Natural killer cell treated with Interleukin-12 subunit alpha and Interleukin-12 subunit beta and Interleukin-15 and Interleukin-18, amount 100 ng/mL, for 72 hours (primary cell): ENCODE data around the gene ERICH6B. TPM values are rescaled to one million over a fixed set of nuclear protein-coding genes. Genes with fewer than 3 reads are reported as not detected.

ENCODE experiments used
- ATAC-seq, 2 donors: fragments of 150-1000 bp; cut with Tn5 transposase in 1 of 2; sonication (Bioruptor Pico), chemical (Tn5 transposase) in 1 of 2; 2 replicates each; pipeline ENCODE4 v1.10.0; 2021
- DNase-seq: peaks from one replicate; pipeline ENCODE4 v3.0.0; 2022; ENCODE audit warnings: low spot score
- H3K27ac Mint-ChIP-seq, 2 donors: 1 replicate in 1 of 2; 2 replicates in 1 of 2; pipeline ENCODE4 v1.8.0; 2022; ENCODE audit warnings: mixed read lengths in 2 of 2, mild to moderate bottlenecking in 1 of 2, moderate library complexity in 1 of 2
- H3K27me3 Mint-ChIP-seq, 2 donors: 1 replicate in 1 of 2; 2 replicates in 1 of 2; pipeline ENCODE4 v1.8.0; 2022; ENCODE audit warnings: mixed read lengths in 2 of 2
- H3K36me3 Mint-ChIP-seq: one replicate; pipeline ENCODE4 v1.8.0; 2022; ENCODE audit warnings: mixed read lengths
- H3K4me1 Mint-ChIP-seq, 2 donors: 1 replicate in 1 of 2; 2 replicates in 1 of 2; pipeline ENCODE4 v1.8.0; 2022; ENCODE audit warnings: low read depth in 2 of 2, mixed read lengths in 2 of 2, mild to moderate bottlenecking in 1 of 2
- H3K4me3 Mint-ChIP-seq: one replicate; pipeline ENCODE4 v1.8.0; 2022; ENCODE audit warnings: mixed read lengths
- H3K9me3 Mint-ChIP-seq: 2 replicates; pipeline ENCODE4 v1.8.0; 2022; ENCODE audit warnings: mixed read lengths
- total RNA-seq, 2 donors: library from RNA; stranded (reverse); gene quantifications; one replicate each; pipeline ENCODE4 v1.2.3, GENCODE V29; 2022

The ERICH6B gene
- total RNA-seq, 2 donors from 2014 or later: not detected

DNA sequence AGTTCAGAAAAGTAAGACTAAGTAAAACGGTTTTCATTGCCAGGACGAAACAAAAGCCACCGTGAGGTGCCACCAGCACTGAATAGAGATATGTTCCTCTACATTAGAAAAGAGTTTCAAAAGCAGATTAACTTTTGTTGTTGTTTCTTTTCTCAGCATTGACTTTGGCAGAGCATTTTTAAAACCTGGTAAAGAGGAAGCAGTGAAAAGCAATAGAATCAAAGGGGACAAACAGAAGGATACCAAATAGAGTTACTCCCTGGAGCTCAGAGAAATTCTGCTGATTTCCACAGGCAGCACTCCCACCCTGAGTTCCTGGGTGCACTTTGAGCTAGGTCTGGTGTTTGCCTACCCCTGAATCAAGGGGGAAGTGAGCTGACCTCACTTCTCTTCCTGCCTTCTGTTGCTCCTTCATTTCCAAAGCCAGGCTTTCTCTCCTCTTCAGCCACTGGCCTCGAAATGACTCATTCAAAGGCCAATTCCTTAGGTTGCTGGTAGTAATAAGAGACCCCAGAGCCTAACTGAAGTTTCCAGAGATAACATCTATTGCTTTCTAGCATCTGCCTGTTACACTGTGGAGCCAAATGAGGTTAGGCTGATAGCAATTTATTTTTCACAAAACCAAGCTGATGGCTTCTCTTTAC is 11.3 kb upstream of the ERICH6B start:
- ATAC-seq: no peak
- H3K4me3 Mint-ChIP-seq: no peak overlapping the region

DNA sequence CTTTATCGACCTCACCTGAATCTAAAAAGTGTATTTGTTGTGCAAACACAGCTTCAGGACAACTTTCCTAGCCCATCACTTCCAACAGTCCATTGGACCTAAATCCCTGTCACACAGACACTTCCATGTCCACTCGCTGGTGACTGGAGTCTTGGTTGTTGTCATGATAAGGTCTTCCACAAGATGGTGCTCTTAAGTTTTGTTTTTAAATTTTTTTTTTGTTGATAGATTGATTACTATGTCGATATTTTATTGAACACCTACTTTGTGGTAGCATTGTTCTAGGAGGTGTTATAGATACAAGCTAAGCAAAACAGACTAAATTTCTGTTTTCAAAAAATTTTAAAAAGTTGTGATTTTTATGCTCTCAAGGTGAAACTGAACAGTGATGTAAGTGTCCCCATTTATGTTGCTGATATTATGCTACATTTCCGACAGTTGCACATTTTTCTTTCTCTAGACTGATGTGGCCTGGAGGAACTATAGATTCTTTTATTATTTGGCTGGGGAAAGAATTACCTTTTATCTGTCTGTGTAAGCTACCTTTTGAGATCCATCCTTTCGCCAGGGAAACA is 8.1 kb upstream of the ERICH6B start:
- Mint-ChIP-seq H3K27me3 (peaks cover 31 to 42% of the 10 kb centered on the region in 2 donors), H3K36me3 (peaks cover 4% of the 10 kb centered on the region), H3K27ac (no peak overlapping the region), H3K4me3 (no peak overlapping the region), H3K9me3 (no peaks in the 10 kb centered on the region), H3K4me1 (no peaks in the 10 kb centered on the region)
- DNase-seq (no peak), ATAC-seq (no peak)

More for the DNA sequence above, 11.3 kb upstream of the ERICH6B start:
- no peak for DNase-seq
- no peaks in the 10 kb centered on the region for H3K4me1 Mint-ChIP-seq
- no peak overlapping the region for H3K27ac Mint-ChIP-seq
- H3K9me3 Mint-ChIP-seq: no peaks in the 10 kb centered on the region
- peaks cover 12 to 19% of the 10 kb centered on the region in 2 donors for H3K27me3 Mint-ChIP-seq
- H3K36me3 Mint-ChIP-seq: no peaks in the 10 kb centered on the region

DNA sequence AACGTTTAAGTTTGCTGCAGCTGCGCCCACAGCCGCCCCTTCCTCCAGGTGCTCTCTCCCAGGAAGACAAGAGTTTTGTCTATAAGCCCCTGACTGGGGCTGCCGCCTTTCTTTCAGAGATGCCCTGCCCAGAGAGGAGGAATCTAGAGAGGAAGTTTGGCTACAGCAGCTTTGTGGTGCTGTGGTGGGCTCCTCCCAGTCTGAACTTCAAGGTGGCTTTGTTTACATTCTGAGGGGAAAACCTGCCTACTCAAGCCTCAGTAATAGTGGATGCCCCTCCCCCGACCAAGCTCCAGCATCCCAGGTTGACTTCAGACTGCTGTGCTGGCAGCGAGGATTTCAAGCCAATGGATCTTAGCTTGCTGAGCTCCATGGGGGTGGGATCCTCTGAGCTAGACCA is 6.4 kb upstream of the ERICH6B start:
- DNase-seq: no peak
- Mint-ChIP-seq H3K36me3 (peaks cover 4% of the 10 kb centered on the region), H3K27me3 (peaks cover 42 to 58% of the 10 kb centered on the region in 2 donors), H3K4me3 (no peak overlapping the region), H3K4me1 (no peaks in the 10 kb centered on the region), H3K27ac (no peak overlapping the region), H3K9me3 (no peaks in the 10 kb centered on the region)
- no peak for ATAC-seq

DNA sequence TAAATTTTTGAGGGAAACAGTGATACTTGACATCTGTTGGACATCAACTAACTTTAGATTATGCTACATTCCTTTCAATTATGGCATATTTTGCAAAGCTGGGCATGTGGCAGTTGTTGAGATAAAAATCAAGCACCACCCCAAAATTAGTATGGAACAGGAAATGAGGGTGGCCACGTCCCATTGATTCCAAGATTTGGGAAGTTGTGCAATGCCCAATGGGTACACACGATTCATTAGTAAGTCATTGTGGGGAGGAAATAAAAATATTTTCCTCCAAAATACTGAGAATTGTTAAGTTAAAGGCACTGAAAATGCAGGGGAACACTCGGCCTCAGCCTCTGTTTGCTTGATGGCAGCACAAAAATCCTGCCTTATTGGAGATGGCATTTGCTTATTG is 7.6 kb downstream of the ERICH6B start:
- H3K36me3 Mint-ChIP-seq: no peaks in the 10 kb centered on the region
- H3K27ac Mint-ChIP-seq: no peak overlapping the region

DNA sequence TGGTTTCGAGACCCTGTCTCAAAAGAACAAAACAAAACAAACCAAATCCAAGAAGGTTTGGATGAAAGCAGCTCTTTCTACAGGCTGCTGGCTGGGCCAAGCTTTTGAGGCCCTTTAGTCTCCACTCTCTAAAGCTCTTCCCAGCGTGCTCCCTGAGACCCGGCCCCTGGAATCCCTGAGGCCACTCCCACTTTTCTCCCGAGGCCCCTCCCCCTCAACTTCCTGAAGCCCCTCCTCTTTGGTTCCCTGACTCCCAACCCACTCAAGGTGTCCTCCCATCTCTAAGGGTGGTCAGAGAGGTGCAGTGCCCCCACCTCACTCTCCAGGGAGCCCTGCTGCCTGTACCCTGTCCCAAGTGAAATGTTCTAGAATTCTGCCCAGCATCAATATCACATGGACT is 10.6 kb downstream of the ERICH6B start:
- no peaks in the 10 kb centered on the region for H3K4me1 Mint-ChIP-seq
- no peak for ATAC-seq
- H3K4me3 Mint-ChIP-seq: no peak overlapping the region
- no peak overlapping the region for H3K27ac Mint-ChIP-seq
- H3K9me3 Mint-ChIP-seq: no peaks in the 10 kb centered on the region
- DNase-seq: no peak
- peaks cover 36 to 42% of the 10 kb centered on the region in 2 donors for H3K27me3 Mint-ChIP-seq
- H3K36me3 Mint-ChIP-seq: no peaks in the 10 kb centered on the region

More for the DNA sequence above, 7.6 kb downstream of the ERICH6B start:
- Mint-ChIP-seq H3K4me1 (no peaks in the 10 kb centered on the region), H3K4me3 (no peak overlapping the region), H3K9me3 (no peaks in the 10 kb centered on the region), H3K27me3 (peaks cover 39 to 40% of the 10 kb centered on the region in 2 donors)
- no peak for ATAC-seq
- DNase-seq: no peak

DNA sequence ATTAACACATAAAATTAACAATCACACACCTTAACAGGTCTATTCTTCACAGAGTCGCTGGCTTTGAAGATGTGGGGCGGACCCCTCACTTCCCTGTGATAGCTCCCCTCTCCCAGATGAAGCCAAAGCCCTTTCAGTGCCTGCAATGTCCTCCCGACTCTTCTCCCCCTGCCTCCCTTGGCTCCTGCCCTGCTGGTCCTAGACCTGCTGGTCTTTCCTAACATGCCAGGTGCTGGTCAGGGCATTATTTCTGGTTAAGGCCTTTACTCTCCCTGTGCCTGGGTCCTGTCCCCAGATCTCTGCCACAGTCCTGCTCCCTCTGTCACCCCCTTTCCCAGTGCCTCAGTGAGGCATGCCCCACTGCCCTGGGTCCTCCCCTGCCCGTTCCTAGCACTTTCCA is 12.2 kb downstream of the ERICH6B start:
- Mint-ChIP-seq H3K9me3 (no peaks in the 10 kb centered on the region), H3K36me3 (no peaks in the 10 kb centered on the region), H3K27ac (no peak overlapping the region), H3K4me1 (no peaks in the 10 kb centered on the region), H3K27me3 (peaks cover 28 to 31% of the 10 kb centered on the region in 2 donors), H3K4me3 (no peak overlapping the region)
- ATAC-seq (peak; percentile 13 to 38), DNase-seq (no peak)

DNA sequence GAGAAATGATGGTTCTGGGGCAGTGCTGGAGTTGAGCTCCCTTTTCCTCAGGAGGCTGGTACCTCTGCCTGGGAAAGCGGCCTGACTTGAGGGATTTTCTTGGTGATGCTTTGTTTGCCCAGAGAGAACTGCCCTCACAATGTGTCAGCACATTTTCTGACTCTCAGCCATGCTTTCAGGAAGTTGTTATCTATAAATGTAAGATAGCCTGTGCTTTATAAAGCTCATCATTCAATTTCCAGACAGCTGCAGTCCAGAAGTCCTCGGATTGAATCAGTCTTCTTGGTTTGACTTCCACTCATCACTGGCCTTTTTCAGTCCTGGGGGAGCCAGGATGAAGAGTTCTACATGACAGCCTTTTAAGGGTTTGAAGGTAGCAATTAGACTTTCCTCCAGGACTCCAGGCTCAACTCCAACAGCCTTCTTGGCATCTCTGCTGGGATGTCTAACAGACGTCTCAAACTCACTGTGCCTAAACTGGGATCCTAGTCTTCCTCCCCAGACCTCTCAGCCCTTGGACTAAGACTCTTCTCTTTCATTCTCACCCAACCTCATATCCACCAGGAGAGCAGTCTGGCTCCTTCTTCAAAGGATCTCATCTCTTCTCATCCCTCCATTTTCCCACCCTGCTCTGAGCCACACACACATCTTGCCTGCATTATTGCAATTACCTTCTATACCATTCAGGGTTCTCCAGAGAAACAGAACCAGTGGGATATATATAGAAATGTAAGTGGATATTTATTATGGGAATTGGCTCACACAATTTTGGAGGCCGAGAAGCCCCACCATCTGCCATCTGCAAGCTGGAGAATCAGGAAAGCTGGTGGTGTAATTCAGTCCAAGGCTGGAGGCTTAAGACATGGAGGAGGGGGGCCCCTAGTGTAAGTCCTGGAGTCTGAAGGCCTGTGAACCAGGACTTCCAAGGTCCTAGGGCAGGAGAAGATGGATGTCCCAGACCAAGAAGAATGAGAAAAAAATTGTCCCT is 13.1 kb downstream of the ERICH6B start:
- Mint-ChIP-seq H3K4me1 (no peaks in the 10 kb centered on the region), H3K36me3 (no peaks in the 10 kb centered on the region), H3K9me3 (no peaks in the 10 kb centered on the region), H3K4me3 (no peak overlapping the region), H3K27ac (no peak overlapping the region), H3K27me3 (peaks cover 33 to 34% of the 10 kb centered on the region in 2 donors)
- no peak for ATAC-seq
- DNase-seq: no peak

DNA sequence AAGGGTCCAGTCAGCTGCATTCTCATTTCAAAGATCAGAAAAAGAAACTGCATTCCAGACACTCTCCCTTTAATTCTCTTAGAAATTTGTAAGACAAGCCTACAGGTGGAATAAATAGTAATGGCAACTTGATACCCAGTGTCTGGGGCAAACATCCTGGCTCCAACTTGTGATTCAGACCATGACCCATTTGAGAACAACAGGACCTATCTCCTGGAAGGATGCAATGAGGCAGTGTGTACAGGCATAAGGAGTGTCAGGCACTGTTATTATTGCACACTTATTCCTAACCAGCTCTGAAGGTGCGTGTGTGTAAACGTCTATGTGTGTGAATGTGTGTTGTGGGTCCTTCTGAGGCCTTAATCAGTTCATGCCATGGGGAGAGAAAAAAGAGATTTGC is 13.9 kb downstream of the ERICH6B start:
- no peak for ATAC-seq
- Mint-ChIP-seq H3K27me3 (peaks cover 30 to 31% of the 10 kb centered on the region in 2 donors), H3K27ac (no peak overlapping the region), H3K9me3 (no peaks in the 10 kb centered on the region), H3K4me3 (no peak overlapping the region), H3K36me3 (no peaks in the 10 kb centered on the region), H3K4me1 (no peaks in the 10 kb centered on the region)
- DNase-seq: no peak

DNA sequence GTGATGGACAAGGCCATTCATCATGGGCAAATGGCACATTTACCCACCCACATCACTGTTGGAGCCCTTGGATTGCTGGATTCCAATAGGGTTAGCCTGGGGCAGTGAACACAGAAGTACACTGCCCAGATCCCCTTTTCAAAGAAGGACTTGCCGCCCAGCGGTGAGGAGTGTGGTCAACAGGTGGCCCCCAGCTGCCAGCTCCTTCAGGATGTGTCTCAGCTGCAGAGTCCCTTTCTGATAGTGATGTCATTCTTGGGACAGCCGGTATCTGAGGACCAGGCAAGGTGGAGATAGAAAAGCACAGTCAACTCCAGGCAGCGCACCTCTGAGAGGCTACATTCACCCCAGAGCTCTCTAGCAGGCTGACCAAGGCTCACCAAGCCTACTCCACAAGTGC is 16.9 kb downstream of the ERICH6B start:
- H3K4me3 Mint-ChIP-seq: no peak overlapping the region
- no peaks in the 10 kb centered on the region for H3K4me1 Mint-ChIP-seq
- ATAC-seq (no peak), DNase-seq (no peak)
- no peaks in the 10 kb centered on the region for H3K36me3 Mint-ChIP-seq
- peaks cover 30 to 31% of the 10 kb centered on the region in 2 donors for H3K27me3 Mint-ChIP-seq
- H3K27ac Mint-ChIP-seq: no peak overlapping the region
- H3K9me3 Mint-ChIP-seq: no peaks in the 10 kb centered on the region

DNA sequence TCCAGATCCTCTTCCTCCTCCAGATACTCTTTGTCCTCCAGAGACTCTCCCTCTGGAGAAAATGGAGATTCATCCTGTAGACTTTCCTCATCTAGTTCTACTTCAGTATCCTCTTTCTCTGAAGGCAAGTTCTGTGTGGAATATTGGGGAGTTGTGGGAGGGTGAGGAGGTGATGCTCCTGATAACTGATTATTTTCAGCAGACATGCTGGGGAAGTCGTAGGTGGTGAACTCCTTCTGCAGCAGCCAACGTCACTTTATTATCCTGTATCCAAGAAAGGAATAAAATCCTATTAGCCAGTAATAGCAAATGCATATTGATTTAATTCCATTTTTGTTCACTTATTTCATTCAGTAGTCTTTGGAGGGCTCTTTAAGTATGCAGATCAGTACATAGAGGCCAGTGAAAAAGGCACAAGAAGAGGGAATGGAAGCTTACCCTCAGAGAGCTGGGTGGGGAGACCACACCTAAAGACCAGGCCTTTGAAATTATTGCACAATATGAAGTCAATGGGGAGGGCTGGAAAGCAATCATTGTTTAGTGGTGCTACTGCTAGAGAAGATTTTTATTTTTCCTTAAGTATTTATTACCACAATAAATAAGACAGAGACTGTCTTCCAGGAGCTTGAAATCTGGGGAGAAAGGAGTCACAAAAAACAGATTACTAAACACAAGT is 18.6 kb downstream of the ERICH6B start:
- Mint-ChIP-seq H3K4me1 (no peaks in the 10 kb centered on the region), H3K27ac (no peak overlapping the region), H3K27me3 (peaks cover 30% of the 10 kb centered on the region in 2 donors), H3K4me3 (no peak overlapping the region), H3K36me3 (no peaks in the 10 kb centered on the region), H3K9me3 (no peaks in the 10 kb centered on the region)
- ATAC-seq: no peak
- no peak for DNase-seq

DNA sequence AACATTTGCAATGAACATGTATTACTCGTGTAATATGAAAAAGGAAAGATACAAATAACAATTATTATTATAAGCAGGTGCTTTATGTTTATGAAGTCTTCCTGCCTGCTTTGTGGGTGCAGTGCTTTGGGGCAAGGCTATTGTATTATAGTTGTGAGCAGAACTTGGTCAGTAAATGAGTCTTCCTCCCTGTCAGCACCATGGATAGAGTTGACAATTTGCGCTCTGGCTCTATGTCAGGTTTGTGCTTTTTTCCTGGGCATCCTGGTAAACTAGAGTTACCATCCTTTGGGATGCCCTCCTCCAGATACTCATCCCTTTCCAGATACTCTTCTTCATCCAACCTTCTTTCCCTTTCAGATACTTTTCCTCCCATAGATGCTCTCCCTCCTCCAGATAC is 19.6 kb downstream of the ERICH6B start:
- Mint-ChIP-seq H3K36me3 (no peaks in the 10 kb centered on the region), H3K27me3 (peaks cover 29 to 30% of the 10 kb centered on the region in 2 donors), H3K4me1 (no peaks in the 10 kb centered on the region), H3K4me3 (no peak overlapping the region), H3K9me3 (no peaks in the 10 kb centered on the region), H3K27ac (no peak overlapping the region)
- DNase-seq: no peak
- ATAC-seq: no peak

DNA sequence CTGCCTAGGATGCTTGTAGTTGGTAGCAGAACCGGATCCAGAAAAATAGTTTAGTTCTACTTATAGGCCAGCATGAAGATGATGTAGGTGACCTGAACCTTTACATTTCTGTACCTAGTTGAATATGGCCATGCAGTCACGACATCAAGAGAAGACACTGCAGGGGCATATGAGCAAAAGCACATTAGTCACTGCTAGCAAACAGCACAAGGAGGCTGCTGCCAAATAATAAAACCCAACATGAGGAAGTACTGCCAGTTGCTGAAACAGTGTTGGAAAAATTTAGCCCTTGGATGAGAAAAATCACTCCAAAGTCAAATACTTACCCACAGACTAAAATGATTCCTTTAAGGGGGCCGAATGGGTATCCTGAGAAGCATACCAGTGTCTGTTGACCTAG is 20.8 kb downstream of the ERICH6B start:
- Mint-ChIP-seq H3K4me1 (no peaks in the 10 kb centered on the region), H3K27ac (no peak overlapping the region), H3K36me3 (no peaks in the 10 kb centered on the region), H3K27me3 (peaks cover 21 to 22% of the 10 kb centered on the region in 2 donors), H3K4me3 (no peak overlapping the region), H3K9me3 (no peaks in the 10 kb centered on the region)
- no peak for DNase-seq
- ATAC-seq: no peak

DNA sequence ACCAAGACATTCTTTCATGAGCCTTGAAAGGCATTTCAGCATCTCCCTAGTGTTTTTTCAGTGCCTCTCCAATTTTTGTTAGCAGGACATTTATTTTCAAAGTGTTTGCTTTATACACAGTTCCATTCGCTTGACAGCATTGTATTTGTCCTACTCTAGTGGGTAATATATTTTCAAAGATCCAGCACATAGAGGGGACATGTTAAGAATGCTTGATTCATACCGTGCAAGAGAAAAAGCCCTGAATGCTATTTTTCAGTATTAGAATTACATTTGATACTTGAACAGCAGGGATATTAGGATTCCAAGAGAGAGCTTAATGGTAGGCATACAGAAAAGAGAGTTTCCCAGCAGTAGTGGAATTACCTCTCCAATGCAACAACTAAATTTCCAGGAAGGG is 21.3 kb downstream of the ERICH6B start:
- no peak overlapping the region for H3K4me3 Mint-ChIP-seq
- H3K27ac Mint-ChIP-seq: no peak overlapping the region

More for the DNA sequence above, 21.3 kb downstream of the ERICH6B start:
- Mint-ChIP-seq H3K9me3 (no peaks in the 10 kb centered on the region), H3K27me3 (peaks cover 21 to 22% of the 10 kb centered on the region in 2 donors), H3K36me3 (no peaks in the 10 kb centered on the region), H3K4me1 (no peaks in the 10 kb centered on the region)
- DNase-seq (no peak), ATAC-seq (no peak)
